Measurements from ENCODE around the gene PLXDC2. TPM values are rescaled to one million over a fixed set of nuclear protein-coding genes. Genes with fewer than 3 reads are reported as not detected.

PLXDC2 gene
- total RNA-seq, 6 donors from 2014 or later: 39.0 to 129 (median 68.0) TPM

GRCh38 chr10:19825700-19826099 lies 9.5 kb downstream of the PLXDC2 start:
- no peak overlapping the region for H3K4me3 ChIP-seq
- peaks cover 20 to 28% (median 26%) of the 10 kb centered on the region in 4 donors for H3K4me1 ChIP-seq
- no peak for DNase-seq
- peak in 1 of 2 donors; percentile 51 for ATAC-seq (ENCODE audit: low FRiP score in 2 of 2)
- 52 to 67% methylated on average over 2 of the region's 2 CpGs for WGBS, 2 donors
- TF ChIP-seq POLR2A (IDR thresholded peaks at IDR 0.05) (no peak), CTCF (IDR thresholded peaks at IDR 0.05) (no peak), POLR2AphosphoS5 (IDR thresholded peaks at IDR 0.05) (no peak), EP300 (IDR thresholded peaks at IDR 0.05) (no peak)
- H3K9me3 ChIP-seq: no peaks in the 10 kb centered on the region
- no peaks in the 10 kb centered on the region for H3K27me3 ChIP-seq
- peak overlapping the region; percentile 23 to 71 (median 40) for H3K27ac ChIP-seq
- no peaks in the 10 kb centered on the region for H3K36me3 ChIP-seq

- no peak for DNase-seq
- Histone ChIP-seq H3K36me3 (no peaks in the 10 kb centered on the region), H3K27ac (peak overlapping the region; percentile 23 to 71 (median 44)), H3K9me3 (no peaks in the 10 kb centered on the region), H3K4me3 (no peak overlapping the region), H3K4me1 (peaks cover 20 to 28% (median 26%) of the 10 kb centered on the region in 4 donors), H3K27me3 (no peaks in the 10 kb centered on the region)
- TF ChIP-seq POLR2AphosphoS5 (IDR thresholded peaks at IDR 0.05) (peak in 1 of 2 donors; percentile 55), EP300 (IDR thresholded peaks at IDR 0.05) (peak in 2 of 4 donors; percentile 49 to 64), POLR2A (IDR thresholded peaks at IDR 0.05) (no peak), CTCF (IDR thresholded peaks at IDR 0.05) (no peak)
- ATAC-seq (ENCODE audit: low FRiP score in 2 of 2): peak in 1 of 2 donors; percentile 44
- 47% methylated on average over 4 of the region's 4 CpGs for WGBS, 2 donors
Measured at GRCh38 chr10:19826712-19827111, 10.5 kb downstream of the PLXDC2 start.

GRCh38 chr10:19828278-19829049 lies 12.2 kb downstream of the PLXDC2 start:
- Histone ChIP-seq H3K4me1 (peaks cover 23 to 36% (median 26%) of the 10 kb centered on the region in 4 donors), H3K9me3 (no peaks in the 10 kb centered on the region), H3K27ac (peak overlapping the region; percentile 23 to 32 (median 28)), H3K36me3 (no peaks in the 10 kb centered on the region), H3K27me3 (no peaks in the 10 kb centered on the region), H3K4me3 (no peak overlapping the region)
- TF ChIP-seq EP300 (IDR thresholded peaks at IDR 0.05) (peak in 1 of 4 donors; percentile 34), POLR2A (IDR thresholded peaks at IDR 0.05) (no peak), POLR2AphosphoS5 (IDR thresholded peaks at IDR 0.05) (no peak)
- 50 to 75% methylated on average over 3 of the region's 3 CpGs for WGBS, 2 donors
- no peak for DNase-seq
- ATAC-seq (ENCODE audit: low FRiP score in 2 of 2): peak in 1 of 2 donors; percentile 65

- TF ChIP-seq POLR2AphosphoS5 (IDR thresholded peaks at IDR 0.05) (no peak), CTCF (IDR thresholded peaks at IDR 0.05) (no peak)
Measured at GRCh38 chr10:19832699-19833098, 16.5 kb downstream of the PLXDC2 start.

GRCh38 chr10:19833170-19833824 lies 17.1 kb downstream of the PLXDC2 start:
- DNase-seq (no peak), ATAC-seq (ENCODE audit: low FRiP score in 2 of 2) (no peak)
- Histone ChIP-seq H3K27ac (peak overlapping the region in 1 of 4 donors; percentile 46), H3K4me3 (no peak overlapping the region), H3K36me3 (no peaks in the 10 kb centered on the region), H3K4me1 (peaks cover 0 to 20% (median 11%) of the 10 kb centered on the region in 4 donors), H3K27me3 (no peaks in the 10 kb centered on the region), H3K9me3 (no peaks in the 10 kb centered on the region)
- no peak for TF ChIP-seq CTCF (IDR thresholded peaks at IDR 0.05)
- TF ChIP-seq EP300 (IDR thresholded peaks at IDR 0.05): no peak
- TF ChIP-seq POLR2AphosphoS5 (IDR thresholded peaks at IDR 0.05): no peak
- no peak for TF ChIP-seq POLR2A (IDR thresholded peaks at IDR 0.05)
- 71 to 72% methylated on average over 8 of the region's 8 CpGs for WGBS, 2 donors

More at GRCh38 chr10:19832699-19833098, 16.5 kb downstream of the PLXDC2 start:
- H3K27me3 ChIP-seq: no peaks in the 10 kb centered on the region
- no peaks in the 10 kb centered on the region for H3K36me3 ChIP-seq
- WGBS, 2 donors: 33 to 46% methylated on average over 9 of the region's 9 CpGs
- no peak overlapping the region for H3K4me3 ChIP-seq
- no peak for DNase-seq
- H3K4me1 ChIP-seq: peaks cover 3 to 26% (median 15%) of the 10 kb centered on the region in 4 donors
- peak overlapping the region in 2 of 4 donors; percentile 9 to 46 for H3K27ac ChIP-seq
- H3K9me3 ChIP-seq: no peaks in the 10 kb centered on the region
- peak in 1 of 2 donors; percentile 55 for ATAC-seq (ENCODE audit: low FRiP score in 2 of 2)
